Left forelimb (tissue), 1 donor: ENCODE measurements around the gene FADS3.

Experiments
- DNase-seq: peaks from one replicate; pipeline ENCODE4 v3.0.0-alpha.2; 2018; ENCODE audit warnings: low spot score

Gene FADS3

DNA sequence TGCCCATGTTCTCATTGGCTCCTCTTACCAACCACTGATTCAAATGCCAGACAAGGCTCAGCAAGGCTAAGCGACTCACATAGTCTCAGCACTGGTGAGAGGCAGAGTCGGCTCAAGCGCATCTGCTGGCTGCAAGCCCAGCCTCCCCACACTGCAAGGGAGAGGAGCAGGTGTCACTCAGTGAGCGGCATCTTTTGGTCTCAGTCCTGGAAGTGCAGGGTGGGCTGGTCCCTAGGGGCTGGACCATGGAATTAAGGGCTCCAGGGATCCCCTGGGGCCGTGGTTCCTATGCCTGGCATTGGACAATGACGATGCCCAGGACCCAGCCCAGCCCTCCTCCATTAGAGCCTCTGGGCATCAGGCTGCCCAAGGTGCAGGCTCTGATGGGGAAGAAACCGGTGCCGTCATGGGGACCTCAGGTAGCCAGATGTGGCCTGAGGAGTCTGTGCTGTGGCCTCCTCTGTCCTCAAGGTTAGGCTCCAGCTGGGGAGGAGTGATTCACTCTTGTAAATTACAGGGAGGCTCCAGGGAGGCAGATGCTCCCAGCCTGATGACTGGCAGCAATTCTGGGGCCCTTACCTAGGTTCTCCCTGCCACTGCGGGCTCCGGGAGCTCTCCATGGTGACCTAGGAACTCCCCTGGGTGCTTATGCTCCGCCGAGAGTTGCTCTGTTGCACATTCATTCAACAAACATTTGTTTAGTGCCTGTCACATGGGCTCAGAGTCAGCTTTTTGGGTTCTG lies 35.2 kb downstream of the FADS3 start:
- DNase-seq = no peak

GRCh38 chr11:61854966-61855714 lies 36.2 kb downstream of the FADS3 start:
- no peak for DNase-seq

GRCh38 chr11:61854206-61854895 lies 37.0 kb downstream of the FADS3 start:
- no peak for DNase-seq

DNA sequence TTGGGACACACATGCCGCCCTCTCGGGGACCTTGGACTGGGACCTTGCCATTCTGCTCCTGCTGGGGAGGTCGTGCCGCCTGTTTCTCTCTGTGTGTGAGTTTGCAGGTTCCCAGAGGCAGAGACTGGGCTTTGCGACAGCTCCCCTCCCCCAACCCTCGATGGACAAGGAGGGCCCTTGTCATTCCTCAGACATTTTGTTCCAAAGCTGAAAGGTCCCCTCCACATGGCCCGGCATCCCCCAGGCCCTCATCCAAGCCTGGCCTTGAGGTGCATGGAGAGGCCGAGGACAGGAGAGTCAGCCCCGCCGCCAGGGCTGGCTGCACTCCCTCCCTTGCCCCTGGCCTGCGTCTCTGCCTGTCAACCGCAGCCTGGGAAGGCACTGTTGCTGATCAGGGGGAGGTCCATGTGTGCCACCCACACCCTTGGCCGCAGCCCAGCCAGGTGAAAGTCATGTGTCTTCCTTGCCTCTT lies 37.6 kb downstream of the FADS3 start:
- no peak for DNase-seq

DNA sequence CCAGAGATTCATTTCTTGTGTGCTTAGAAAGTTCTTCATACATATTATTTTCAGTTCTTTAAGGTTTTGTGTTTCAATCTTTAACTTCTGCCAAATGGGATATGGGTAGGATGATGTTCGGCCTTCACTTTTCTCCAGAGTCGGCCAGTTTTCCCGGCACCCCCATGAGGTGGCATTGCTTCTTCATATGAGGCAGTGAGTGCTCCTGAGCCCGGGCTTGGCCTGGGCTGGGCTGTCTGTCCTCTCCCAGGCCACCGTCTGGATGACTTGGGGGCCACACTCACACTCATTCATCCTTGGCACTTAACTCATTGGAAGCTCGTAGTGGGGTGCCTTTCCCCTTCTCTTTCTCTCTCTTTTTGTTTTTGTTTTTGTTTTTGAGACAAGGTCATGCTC lies 39.4 kb downstream of the FADS3 start:
- no peak for DNase-seq

DNA sequence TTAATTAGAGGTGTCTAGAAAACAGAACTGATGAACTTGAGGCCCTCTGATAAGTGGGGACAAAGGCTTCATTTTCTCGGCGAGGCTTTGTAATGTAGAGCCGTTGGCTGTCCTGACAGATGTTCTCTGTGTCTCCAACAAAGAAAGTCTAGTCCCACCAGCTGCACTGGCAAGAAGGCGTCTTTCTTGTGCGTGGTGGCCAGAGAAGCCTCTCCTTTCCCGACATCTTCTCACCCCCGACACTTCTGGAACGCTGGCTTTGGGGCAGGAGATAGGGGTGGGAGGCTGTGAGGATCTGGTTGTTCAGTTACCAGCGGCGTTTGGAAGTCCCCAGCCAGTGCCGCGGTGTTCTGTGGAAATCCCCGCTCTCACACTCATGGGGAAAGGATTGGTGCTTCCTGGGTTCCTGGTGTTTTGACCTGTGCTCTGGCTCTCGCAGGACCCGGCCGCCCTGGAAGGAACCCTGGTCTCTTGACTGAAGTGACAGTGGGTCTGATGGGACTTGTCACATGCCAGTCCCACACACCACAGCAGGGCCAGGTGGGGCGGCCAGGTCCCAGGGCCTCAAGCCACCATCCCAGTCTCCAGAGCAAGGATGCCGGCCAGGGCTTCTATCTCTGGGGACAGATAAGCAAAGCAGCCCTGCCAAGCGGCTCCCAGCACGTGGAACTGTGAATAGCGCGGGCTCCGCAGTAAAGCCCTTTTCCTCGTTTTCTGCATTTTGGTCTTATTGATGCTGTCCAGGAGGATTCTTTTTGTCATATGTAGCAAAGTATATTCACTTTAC lies 40.0 kb downstream of the FADS3 start:
- DNase-seq = no peak

- DNase-seq = no peak
These were observed 40.7 kb downstream of the FADS3 start for GRCh38 chr11:61850687-61851086.

GRCh38 chr11:61848631-61849030 lies 42.7 kb downstream of the FADS3 start:
- no peak for DNase-seq

- DNase-seq = no peak
These were observed 43.3 kb downstream of the FADS3 start for GRCh38 chr11:61847914-61848581.

DNA sequence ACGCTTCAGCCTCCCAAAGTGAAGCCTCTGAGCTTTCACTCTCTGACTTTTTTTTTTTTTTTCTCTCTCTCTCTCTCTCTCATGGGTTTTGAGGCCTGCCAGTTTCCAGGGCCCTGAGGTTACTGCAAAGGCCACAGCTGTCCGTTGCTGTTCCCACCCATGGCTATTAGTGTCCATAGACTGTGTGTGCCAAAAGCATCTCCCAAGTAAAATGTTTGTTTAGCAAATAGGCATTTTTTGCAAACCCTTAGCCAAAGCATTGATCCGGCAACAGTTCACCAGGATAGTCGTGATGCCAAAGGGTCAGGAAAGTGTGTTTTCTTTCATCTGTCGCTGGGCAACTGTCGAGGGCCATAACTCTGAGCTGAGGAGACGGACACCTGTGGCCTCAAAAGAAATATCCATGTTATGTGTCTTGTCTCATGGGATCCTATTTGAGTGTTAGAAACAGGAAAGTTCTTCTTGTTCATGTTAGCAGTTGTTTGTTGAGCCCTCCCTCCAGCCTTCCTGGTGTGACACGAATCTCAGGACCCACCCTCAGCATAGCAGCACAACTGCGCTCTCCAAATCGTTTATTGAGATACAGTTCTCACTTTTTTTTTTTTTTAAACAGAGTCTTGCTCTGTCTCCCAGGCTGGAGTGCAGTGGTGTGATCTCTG lies 44.9 kb downstream of the FADS3 start:
- no peak for DNase-seq

GRCh38 chr11:61844909-61845565 lies 46.3 kb downstream of the FADS3 start:
- DNase-seq = no peak

DNA sequence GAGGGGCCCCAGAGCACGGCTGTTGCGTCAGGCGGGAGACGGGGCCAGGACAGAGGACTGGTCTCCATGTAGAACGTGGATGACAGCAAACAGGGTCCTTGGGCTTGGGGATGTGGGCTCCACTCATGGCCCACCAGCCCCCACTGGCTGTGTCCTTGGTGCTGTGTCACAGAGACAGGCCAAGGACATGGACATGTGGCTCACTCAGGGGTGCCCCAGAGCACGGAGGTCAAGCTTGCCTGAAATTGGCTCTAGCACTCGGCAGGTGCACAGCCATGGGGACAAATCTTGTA lies 48.9 kb downstream of the FADS3 start:
- no peak for DNase-seq

DNA sequence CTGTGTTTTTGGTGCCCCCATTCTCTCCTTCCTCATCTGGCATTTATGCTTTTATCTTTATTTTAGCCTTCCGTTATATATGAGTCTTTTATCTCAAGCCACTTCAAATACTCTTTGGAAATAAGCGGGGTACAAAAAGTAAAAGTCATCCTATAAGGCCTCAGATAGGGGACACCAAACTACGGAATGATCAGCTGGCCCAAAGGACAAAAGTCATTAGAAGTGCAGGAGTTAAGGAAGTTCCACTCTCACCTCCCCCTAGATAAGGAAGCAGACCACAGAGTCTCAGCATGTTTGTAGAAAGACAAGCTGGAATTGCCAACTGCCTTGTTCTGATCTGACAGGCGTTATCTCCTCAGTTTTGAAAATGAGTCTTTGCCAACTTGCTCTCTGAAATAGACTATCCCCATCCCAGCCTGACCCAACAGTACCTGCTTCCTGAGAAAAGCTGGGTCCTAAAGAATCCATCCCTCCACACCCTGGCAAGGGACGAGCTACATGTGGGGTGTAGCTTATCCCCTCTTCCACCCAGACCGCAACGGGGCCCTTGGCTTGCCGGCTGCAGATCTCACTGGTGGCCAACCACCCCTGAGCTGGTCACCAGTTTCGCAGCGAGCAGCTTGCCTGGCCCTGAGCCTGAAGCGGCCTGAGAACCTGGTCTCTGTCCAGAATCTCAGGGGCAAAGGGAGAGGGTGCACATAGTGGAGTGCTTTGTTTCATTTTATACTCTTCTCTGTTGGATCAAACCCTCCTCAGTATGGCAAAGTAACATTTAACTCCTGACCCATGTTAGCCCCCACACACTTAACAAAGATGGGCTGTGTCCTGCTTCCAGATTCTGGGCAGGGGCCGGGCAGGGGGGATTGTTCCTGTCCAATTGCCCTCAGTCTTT lies 49.5 kb downstream of the FADS3 start:
- DNase-seq = no peak

DNA sequence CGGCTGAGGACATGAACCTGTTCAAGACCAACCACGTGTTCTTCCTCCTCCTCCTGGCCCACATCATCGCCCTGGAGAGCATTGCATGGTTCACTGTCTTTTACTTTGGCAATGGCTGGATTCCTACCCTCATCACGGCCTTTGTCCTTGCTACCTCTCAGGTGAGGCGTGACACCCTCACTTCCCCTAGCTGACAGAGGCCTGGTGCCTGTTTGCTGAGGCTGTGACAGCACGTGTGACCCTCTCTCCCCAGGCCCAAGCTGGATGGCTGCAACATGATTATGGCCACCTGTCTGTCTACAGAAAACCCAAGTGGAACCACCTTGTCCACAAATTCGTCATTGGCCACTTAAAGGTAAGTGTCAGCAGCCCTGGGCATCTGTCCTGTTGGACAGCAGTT lies 51.0 kb downstream of the FADS3 start:
- DNase-seq = no peak

GRCh38 chr11:61839742-61840141 lies 51.6 kb downstream of the FADS3 start:
- no peak for DNase-seq

DNA sequence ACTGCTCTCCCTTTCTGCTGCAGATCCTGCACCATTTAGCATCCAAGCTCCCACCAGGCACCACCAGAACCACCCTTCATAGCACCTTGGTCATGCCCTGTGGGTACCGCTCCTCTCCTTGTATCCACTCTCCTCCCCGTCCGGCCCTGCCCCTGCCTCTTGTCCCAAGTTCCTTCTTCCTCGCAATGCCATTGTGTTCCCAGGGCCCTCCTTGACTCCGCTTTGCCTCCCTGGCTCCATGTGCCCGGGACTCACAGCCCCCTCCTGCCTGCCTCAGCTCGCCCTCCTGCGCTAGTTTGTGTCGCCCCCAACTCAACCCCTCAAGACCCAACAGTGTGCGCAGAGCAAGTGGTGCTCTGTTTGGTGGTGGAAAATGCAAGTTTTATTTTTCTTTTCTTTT lies 52.4 kb downstream of the FADS3 start:
- DNase-seq = no peak

DNA sequence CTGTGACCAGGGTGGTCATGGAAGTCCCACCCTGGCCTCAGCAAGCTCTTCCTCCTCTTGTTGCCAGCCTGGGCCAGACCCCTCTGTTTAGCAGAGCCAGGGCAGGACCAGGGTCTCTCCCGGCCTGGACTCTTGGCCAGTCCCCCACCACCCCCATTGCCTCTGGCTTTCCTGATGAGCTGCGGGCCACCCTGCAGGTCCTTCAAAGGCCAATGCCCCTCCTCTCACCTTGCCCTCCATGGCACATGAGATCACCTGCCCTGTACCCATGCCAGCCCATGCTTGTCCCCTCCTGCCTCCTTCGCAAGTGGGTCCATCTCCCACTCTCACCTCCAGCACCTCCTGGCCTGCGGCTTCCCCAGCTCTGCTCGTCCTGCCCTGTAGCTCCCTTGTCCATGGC lies 52.8 kb downstream of the FADS3 start:
- no peak for DNase-seq

GRCh38 chr11:61837411-61838005 lies 53.8 kb downstream of the FADS3 start:
- no peak for DNase-seq

DNA sequence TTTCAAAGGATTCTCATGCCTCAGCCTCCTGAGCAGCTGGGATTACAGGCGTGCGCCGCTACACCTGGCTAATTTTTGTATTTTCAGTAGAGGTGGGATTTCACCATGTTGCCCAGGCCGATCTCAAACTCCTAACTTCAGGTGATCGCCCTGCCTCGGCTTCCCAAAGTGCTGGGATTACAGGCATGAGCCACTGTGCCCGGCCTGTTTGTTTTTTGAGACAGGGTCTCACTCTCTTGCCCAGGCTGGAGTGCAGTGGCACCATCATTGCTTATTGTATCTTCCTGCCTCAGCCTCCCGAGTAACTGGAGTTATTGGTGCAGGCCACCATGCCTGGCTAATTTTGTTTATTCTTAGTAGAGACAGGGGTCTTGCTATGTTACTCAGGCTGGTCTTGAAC lies 55.2 kb downstream of the FADS3 start:
- no peak for DNase-seq
